HEK293 (cell line): ENCODE measurements around the gene SLC34A3.

Experiments used
- BCL11B ChIP-seq: fragments of 450-650 bp; formaldehyde crosslinking; IDR thresholded peaks from 2 replicates; pipeline ENCODE4 v1.5.1; 2016; ENCODE audit warnings: low read depth, missing biosample characterization, missing genetic modification characterization
- IKZF3 ChIP-seq: fragments of 450-650 bp; IDR thresholded peaks from 2 replicates; pipeline ENCODE4 v1.5.0; 2018; ENCODE audit warnings: missing biosample characterization, mild to moderate bottlenecking, missing genetic modification characterization, moderate library complexity
- PATZ1 ChIP-seq: fragments of 450-650 bp; formaldehyde crosslinking; IDR thresholded peaks from 2 replicates; pipeline ENCODE4 v1.5.1; 2016; ENCODE audit warnings: missing biosample characterization, missing genetic modification characterization
- REPIN1 ChIP-seq: fragments of 450-650 bp; formaldehyde crosslinking; IDR thresholded peaks from 2 replicates; pipeline ENCODE4 v1.5.1; 2017; ENCODE audit warnings: missing biosample characterization, missing genetic modification characterization, low read depth
- SETDB1 ChIP-seq: IDR thresholded peaks from one replicate; pipeline ENCODE4 v1.6.1; 2017; ENCODE audit warnings: mild to moderate bottlenecking, low read length, moderate library complexity, mixed read lengths; ENCODE audit not compliant: insufficient read length
- SP3 ChIP-seq: fragments of 450-650 bp; formaldehyde crosslinking; IDR thresholded peaks from 2 replicates; pipeline ENCODE4 v1.5.1; 2016; ENCODE audit warnings: missing biosample characterization, missing genetic modification characterization
- WT1 ChIP-seq: fragments of 450-650 bp; formaldehyde crosslinking; IDR thresholded peaks from 2 replicates; pipeline ENCODE4 v1.5.1; 2016; ENCODE audit warnings: missing biosample characterization, missing genetic modification characterization
- YY1 ChIP-seq: fragments of 450-650 bp; formaldehyde crosslinking; IDR thresholded peaks from 2 replicates; pipeline ENCODE4 v1.5.1; 2018; ENCODE audit warnings: missing biosample characterization, missing genetic modification characterization
- ZBTB1 ChIP-seq: fragments of 450-650 bp; formaldehyde crosslinking; IDR thresholded peaks from 2 replicates; pipeline ENCODE4 v1.5.1; 2016; ENCODE audit warnings: missing biosample characterization, missing genetic modification characterization
- ZFHX2 ChIP-seq: fragments of 450-650 bp; formaldehyde crosslinking; conservative IDR thresholded peaks from 2 replicates; pipeline ENCODE4 v1.5.1; 2016; ENCODE audit warnings: missing biosample characterization, missing genetic modification characterization
- ZIC2 ChIP-seq: fragments of 450-650 bp; formaldehyde crosslinking; IDR thresholded peaks from 2 replicates; pipeline ENCODE4 v1.5.1; 2016; ENCODE audit warnings: missing biosample characterization, missing genetic modification characterization
- ZNF174 ChIP-seq: fragments of 450-650 bp; formaldehyde crosslinking; IDR thresholded peaks from 2 replicates; pipeline ENCODE4 v1.5.0; 2017; ENCODE audit warnings: missing biosample characterization, mild to moderate bottlenecking, missing genetic modification characterization
- ZNF184 ChIP-seq: fragments of 450-650 bp; IDR thresholded peaks from 2 replicates; pipeline ENCODE4 v1.5.1; 2018; ENCODE audit warnings: missing biosample characterization, mild to moderate bottlenecking, missing genetic modification characterization
- ZNF2 ChIP-seq: fragments of 450-650 bp; formaldehyde crosslinking; IDR thresholded peaks from 2 replicates; pipeline ENCODE4 v1.5.1; 2016; ENCODE audit warnings: missing biosample characterization, missing genetic modification characterization
- ZNF248 ChIP-seq: fragments of 450-650 bp; formaldehyde crosslinking; IDR thresholded peaks from 2 replicates; pipeline ENCODE4 v1.5.1; 2017; ENCODE audit warnings: missing biosample characterization, missing genetic modification characterization
- ZNF292 ChIP-seq: fragments of 450-650 bp; formaldehyde crosslinking; IDR thresholded peaks from 2 replicates; pipeline ENCODE4 v1.5.1; 2016; ENCODE audit warnings: low read depth, missing biosample characterization, missing genetic modification characterization, borderline replicate concordance
- ZNF324 ChIP-seq: fragments of 450-650 bp; formaldehyde crosslinking; IDR thresholded peaks from 2 replicates; pipeline ENCODE4 v1.5.1; 2016; ENCODE audit warnings: missing biosample characterization, missing genetic modification characterization
- ZNF394 ChIP-seq: fragments of 450-650 bp; formaldehyde crosslinking; IDR thresholded peaks from 2 replicates; pipeline ENCODE4 v1.5.1; 2016; ENCODE audit warnings: missing biosample characterization, missing genetic modification characterization, mild to moderate bottlenecking, moderate library complexity, borderline replicate concordance
- ZNF423 ChIP-seq: fragments of 450-650 bp; formaldehyde crosslinking; IDR thresholded peaks from 2 replicates; pipeline ENCODE4 v1.5.1; 2016; ENCODE audit warnings: missing biosample characterization, missing genetic modification characterization
- ZNF510 ChIP-seq: fragments of 450-650 bp; formaldehyde crosslinking; IDR thresholded peaks from 2 replicates; pipeline ENCODE4 v1.5.1; 2018; ENCODE audit warnings: mild to moderate bottlenecking, missing genetic modification characterization, missing biosample characterization; ENCODE audit not compliant: insufficient replicate concordance
- ZNF548 ChIP-seq: fragments of 450-650 bp; formaldehyde crosslinking; IDR thresholded peaks from 2 replicates; pipeline ENCODE4 v1.5.1; 2016; ENCODE audit warnings: missing biosample characterization, missing genetic modification characterization
- ZNF585B ChIP-seq: fragments of 450-650 bp; formaldehyde crosslinking; IDR thresholded peaks from 2 replicates; pipeline ENCODE4 v1.5.1; 2016; ENCODE audit warnings: missing biosample characterization, missing genetic modification characterization
- ZNF843 ChIP-seq: fragments of 450-650 bp; formaldehyde crosslinking; IDR thresholded peaks from 2 replicates; pipeline ENCODE4 v1.5.1; 2016; ENCODE audit warnings: missing biosample characterization, missing genetic modification characterization
- TF ChIP-seq, protein P1 (sequence below): fragments of 450-650 bp; formaldehyde crosslinking; IDR thresholded peaks from 2 replicates; pipeline ENCODE4 v1.5.1; 2016; ENCODE audit warnings: missing biosample characterization, missing genetic modification characterization
- TF ChIP-seq, protein P2 (sequence below): fragments of 450-650 bp; formaldehyde crosslinking; IDR thresholded peaks from 2 replicates; pipeline ENCODE4 v1.5.1; 2016; ENCODE audit warnings: missing biosample characterization, missing genetic modification characterization

Gene SLC34A3

DNA sequence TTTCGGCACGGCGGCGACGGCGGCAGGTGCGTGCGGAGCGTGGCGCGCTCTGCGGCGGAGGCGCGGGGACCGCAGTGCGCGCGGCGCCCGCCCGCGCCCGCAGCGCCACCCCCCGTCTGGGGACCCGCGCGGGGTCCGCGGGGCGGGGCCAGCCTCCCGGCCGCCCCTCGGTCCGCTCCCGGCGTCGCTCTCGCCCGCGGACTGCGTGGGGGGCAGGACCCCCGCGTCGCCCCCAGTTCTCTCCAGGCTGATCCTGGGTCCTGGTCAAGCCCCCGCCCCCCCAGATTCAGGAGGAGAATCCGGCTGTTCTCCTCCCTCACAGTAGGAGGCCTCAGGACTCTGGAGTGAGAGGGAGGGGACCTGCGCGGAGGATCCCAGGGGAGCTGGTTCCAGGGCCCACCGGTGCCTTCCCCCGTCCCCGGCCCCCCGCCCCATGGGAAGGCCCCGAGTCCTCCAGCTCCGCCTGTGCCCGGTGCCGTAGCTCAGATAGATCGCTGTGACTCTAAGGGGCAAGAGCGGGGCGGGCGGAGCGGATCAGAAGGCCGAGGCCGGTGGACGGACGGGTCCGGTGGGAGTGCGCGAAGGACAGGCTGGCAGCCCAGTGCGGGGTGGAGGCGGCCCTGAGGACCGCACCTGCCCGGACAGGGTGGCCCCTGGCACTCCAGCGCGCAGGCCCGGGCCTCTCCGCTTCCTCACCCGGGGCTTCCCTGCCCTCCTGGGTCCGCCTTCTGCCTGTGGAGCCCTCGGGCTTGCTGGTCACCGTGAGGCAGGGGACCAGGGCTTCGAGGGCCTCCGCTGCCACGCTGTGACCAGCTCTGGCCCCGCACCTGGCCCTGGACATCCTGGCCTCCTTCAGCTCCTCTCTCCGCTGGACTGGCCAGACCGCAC is 8.3 kb upstream of the SLC34A3 start, which contains the start of gene RNF208 (continued):
- no peak for TF ChIP-seq IKZF3 (tag by site-specific recombination)
- TF ChIP-seq ZNF2 (tag by site-specific recombination): no peak; the same call in 1 of the 2 replicates
- peak; percentile 9; the same call in 1 of the 2 replicates for TF ChIP-seq SP3 (tag by site-specific recombination)
- TF ChIP-seq ZNF843 (tag by site-specific recombination): no peak
- TF ChIP-seq ZNF510 (tag by site-specific recombination): no peak
- peak; percentile 17; the same call in 1 of the 2 replicates for TF ChIP-seq ZFHX2 (tag by site-specific recombination)
- no peak for TF ChIP-seq YY1 (tag by site-specific recombination)
- no peak for TF ChIP-seq ZNF292 (tag by site-specific recombination)
- TF ChIP-seq, protein P1, sequence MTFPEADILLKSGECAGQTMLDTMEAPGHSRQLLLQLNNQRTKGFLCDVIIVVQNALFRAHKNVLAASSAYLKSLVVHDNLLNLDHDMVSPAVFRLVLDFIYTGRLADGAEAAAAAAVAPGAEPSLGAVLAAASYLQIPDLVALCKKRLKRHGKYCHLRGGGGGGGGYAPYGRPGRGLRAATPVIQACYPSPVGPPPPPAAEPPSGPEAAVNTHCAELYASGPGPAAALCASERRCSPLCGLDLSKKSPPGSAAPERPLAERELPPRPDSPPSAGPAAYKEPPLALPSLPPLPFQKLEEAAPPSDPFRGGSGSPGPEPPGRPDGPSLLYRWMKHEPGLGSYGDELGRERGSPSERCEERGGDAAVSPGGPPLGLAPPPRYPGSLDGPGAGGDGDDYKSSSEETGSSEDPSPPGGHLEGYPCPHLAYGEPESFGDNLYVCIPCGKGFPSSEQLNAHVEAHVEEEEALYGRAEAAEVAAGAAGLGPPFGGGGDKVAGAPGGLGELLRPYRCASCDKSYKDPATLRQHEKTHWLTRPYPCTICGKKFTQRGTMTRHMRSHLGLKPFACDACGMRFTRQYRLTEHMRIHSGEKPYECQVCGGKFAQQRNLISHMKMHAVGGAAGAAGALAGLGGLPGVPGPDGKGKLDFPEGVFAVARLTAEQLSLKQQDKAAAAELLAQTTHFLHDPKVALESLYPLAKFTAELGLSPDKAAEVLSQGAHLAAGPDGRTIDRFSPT (tag by site-specific recombination): peak; percentile 50
- no peak for TF ChIP-seq ZNF324 (tag by site-specific recombination)
- TF ChIP-seq ZNF548 (tag by site-specific recombination): no peak
- TF ChIP-seq REPIN1 (tag by site-specific recombination): no peak
- no peak for TF ChIP-seq ZNF585B
- no peak for TF ChIP-seq ZNF248 (tag by site-specific recombination)
- TF ChIP-seq, protein P2, sequence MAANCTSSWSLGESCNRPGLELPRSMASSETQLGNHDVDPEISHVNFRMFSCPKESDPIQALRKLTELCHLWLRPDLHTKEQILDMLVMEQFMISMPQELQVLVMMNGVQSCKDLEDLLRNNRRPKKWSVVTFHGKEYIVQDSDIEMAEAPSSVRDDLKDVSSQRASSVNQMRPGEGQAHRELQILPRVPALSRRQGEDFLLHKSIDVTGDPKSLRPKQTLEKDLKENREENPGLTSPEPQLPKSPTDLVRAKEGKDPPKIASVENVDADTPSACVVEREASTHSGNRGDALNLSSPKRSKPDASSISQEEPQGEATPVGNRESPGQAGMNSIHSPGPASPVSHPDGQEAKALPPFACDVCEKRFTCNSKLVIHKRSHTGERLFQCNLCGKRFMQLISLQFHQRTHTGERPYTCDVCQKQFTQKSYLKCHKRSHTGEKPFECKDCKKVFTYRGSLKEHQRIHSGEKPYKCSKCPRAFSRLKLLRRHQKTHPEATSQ: no peak
- TF ChIP-seq ZNF394 (tag by site-specific recombination): no peak
- TF ChIP-seq ZBTB1 (tag by site-specific recombination): no peak
- no peak for TF ChIP-seq SETDB1
- TF ChIP-seq ZNF423: 0 out of 2 replicates have a peak, but pooled peaks have one; percentile 25
- TF ChIP-seq ZIC2 (tag by site-specific recombination): peak; percentile 36; the same call in 1 of the 2 replicates
- TF ChIP-seq ZNF184 (tag by site-specific recombination): no peak
- no peak for TF ChIP-seq ZNF174
- TF ChIP-seq WT1 (tag by site-specific recombination): no peak
- peak; percentile 47; the same call in 1 of the 2 replicates for TF ChIP-seq BCL11B
- TF ChIP-seq PATZ1: peak; percentile 54
- TF ChIP-seq, all 188 proteins: peak for 11
